Skin of body (tissue), 2 donors: ENCODE measurements around the gene PEAK3. TPM values are rescaled to one million over a fixed set of nuclear protein-coding genes. Genes with fewer than 3 reads are reported as not detected.

Source experiments
- DNase-seq: peaks from one replicate; lab custom pipeline; 2025; lab: John Stamatoyannopoulos, UW
- total RNA-seq: library from RNA; depleted of rRNA; stranded (reverse); fragments of >200 nt; gene quantifications from one replicate; pipeline ENCODE4 v1.2.3, GENCODE V29; 2014

PEAK3 gene
- total RNA-seq, 1 donor from 2014 or later, result 0.20 TPM

DNA sequence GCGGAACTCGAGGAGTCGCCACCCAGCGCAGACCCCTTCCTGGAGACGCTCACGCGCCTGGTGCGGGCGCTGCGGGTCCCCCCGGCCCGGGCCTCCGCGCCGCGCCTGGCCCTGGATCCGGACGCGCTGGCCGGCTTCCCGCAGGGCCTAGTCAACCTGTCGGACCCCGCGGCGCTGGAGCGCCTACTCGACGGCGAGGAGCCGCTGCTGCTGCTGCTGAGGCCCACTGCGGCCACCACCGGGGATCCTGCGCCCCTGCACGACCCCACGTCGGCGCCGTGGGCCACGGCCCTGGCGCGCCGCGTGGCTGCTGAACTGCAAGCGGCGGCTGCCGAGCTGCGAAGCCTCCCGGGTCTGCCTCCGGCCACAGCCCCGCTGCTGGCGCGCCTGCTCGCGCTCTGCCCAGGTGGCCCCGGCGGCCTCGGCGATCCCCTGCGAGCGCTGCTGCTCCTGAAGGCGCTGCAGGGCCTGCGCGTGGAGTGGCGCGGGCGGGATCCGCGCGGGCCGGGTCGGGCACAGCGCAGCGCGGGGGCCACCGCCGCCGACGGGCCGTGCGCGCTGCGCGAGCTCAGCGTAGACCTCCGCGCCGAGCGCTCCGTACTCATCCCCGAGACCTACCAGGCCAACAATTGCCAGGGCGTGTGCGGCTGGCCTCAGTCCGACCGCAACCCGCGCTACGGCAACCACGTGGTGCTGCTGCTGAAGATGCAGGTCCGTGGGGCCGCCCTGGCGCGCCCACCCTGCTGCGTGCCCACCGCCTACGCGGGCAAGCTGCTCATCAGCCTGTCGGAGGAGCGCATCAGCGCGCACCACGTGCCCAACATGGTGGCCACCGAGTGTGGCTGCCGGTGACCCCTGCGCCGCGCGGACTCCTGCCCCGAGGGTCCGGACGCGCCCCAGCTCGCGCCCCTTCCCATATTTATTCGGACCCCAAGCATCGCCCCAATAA lies 30.6 kb downstream of the PEAK3 start:
- DNase-seq, result no peak

DNA sequence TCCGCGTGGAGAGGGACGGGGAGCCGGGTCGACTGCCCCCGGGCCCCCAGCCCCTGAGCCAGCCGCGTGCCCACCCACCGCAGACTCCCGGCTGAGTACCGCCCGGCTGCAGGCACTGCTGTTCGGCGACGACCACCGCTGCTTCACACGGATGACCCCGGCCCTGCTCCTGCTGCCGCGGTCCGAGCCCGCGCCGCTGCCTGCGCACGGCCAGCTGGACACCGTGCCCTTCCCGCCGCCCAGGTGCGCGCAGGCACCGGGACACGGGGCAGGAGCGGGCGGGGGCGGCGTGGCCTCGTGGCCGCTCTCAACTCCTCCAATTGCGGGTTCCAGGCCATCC lies 31.2 kb downstream of the PEAK3 start:
- no peak for DNase-seq

DNA sequence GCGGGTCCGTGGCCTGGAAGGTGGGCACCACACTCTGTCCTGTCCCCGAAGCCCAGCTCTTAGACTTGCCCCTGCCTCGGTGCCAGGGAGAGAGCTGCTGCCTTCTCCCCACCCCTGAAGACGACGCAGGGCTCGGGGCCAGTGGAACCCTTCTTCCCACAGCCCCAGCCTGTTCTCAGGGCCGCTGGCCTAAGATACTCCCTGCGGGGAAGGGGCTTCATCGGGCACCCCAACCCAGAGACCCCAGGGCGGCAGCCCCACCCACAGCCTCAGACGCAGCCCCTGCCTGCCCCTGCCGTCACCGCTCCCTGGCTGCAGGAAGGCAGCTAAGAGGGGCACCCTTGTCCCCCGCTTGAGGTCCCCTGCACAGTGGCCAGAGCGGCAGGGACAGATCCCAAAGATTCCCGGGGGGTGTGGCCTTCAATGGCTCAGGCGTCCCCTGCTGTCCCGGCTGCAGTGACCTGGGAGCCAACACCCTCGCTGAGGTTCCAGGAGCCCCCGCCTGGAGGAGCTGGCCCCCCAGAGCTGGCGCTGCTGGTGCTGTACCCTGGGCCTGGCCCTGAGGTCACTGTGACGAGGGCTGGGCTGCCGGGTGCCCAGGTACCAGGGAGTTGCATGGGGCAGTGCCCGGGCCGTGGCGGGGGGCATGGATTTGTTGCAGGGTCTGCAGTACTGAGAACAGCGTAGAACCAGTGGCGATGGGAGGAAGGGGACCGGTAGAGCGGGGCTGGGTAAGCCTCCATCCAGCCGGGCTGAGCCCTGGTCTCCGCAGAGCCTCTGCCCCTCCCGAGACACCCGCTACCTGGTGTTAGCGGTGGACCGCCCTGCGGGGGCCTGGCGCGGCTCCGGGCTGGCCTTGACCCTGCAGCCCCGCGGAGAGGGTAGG lies 31.9 kb downstream of the PEAK3 start:
- no peak for DNase-seq

DNA sequence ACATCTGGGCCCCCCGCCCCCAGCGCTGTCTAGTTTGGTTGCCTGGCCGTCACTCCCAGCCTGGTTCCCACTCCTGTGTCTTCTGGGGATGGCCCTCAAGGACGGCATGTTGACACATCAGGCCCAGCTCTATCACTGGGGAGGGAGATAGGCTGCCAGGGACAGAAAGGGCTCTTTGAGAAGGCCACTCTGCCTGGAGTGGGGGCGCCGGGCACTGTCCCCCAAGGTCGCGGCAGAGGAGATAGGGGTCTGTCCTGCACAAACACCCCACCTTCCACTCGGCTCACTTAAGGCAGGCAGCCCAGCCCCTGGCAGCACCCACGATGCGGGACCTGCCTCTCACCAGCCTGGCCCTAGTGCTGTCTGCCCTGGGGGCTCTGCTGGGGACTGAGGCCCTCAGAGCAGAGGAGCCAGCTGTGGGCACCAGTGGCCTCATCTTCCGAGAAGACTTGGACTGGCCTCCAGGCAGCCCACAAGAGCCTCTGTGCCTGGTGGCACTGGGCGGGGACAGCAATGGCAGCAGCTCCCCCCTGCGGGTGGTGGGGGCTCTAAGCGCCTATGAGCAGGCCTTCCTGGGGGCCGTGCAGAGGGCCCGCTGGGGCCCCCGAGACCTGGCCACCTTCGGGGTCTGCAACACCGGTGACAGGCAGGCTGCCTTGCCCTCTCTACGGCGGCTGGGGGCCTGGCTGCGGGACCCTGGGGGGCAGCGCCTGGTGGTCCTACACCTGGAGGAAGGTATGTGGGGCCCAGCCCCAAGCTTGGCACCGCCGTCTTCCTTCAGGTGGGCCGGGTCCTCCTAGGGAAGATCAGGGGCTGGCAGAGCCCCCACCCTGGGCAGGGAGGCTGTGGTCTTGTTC lies 32.7 kb downstream of the PEAK3 start, which contains the start of gene AMH:
Gene AMH (plus strand): TSS at position 314 of the 857 bp plus-strand sequence. CDS start 10 bp downstream, at position 324.
- no peak for DNase-seq

DNA sequence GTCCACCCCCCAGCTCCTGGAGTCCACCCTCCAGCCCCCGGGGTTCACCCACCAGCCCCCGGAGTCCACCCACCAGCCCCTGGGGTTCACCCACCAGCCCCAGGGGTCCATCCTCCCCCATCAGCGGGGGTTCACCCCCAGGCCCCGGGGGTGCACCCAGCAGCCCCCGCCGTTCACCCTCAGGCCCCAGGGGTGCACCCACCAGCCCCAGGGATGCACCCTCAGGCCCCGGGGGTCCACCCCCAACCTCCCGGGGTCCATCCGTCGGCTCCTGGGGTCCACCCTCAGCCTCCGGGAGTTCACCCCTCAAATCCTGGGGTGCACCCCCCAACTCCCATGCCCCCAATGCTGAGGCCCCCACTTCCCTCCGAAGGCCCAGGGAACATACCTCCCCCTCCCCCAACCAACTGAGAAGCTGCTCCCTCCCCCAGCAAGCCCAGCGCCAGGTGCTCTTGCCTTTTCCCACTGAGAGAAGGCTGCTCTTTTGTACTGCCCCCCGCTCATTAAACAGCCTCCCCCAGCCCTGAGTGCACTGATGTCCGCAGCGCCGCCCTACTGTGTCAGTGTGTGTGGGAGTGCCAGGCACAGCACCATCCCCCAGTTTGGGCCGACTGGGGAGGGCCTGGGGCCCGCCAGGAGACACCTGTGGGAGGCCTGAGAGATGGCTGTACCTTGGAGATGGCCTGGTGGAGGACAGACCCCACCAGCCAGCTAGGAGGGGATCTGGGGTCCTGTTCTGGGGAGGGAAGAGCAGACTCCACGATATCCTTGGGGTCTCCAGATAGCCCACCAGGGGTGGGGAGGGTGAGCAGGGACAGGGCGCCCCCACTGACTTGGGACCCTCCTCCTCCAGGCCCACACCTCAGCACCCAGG lies 33.6 kb downstream of the PEAK3 start:
- no peak for DNase-seq

DNA sequence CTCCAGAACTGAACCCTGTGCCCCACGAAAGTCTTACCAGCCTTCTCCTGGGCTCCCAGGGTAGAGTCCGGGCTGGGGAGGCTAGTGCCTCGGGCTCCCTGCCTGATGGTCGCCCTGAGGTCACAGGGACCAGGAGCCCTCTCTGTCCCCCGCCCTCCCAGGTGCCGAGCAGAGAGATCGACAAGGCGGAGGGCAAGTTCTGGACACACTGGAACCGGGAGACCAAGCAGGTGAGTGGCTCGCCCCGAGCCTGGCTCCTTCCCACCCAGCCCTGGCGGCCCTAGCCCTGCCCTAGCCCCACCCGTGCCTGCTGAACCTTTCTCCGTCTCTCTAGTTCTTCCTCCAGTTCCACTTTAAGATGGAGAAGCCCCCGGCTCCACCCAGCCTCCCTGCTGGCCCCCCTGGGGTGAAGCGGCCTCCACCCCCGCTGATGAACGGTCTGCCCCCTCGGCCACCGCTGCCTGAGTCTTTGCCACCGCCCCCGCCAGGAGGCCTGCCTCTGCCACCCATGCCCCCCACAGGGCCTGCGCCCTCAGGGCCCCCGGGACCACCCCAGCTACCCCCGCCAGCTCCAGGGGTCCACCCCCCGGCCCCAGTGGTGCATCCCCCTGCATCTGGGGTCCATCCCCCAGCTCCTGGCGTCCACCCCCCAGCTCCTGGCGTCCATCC lies 34.4 kb downstream of the PEAK3 start:
- no peak for DNase-seq

DNA sequence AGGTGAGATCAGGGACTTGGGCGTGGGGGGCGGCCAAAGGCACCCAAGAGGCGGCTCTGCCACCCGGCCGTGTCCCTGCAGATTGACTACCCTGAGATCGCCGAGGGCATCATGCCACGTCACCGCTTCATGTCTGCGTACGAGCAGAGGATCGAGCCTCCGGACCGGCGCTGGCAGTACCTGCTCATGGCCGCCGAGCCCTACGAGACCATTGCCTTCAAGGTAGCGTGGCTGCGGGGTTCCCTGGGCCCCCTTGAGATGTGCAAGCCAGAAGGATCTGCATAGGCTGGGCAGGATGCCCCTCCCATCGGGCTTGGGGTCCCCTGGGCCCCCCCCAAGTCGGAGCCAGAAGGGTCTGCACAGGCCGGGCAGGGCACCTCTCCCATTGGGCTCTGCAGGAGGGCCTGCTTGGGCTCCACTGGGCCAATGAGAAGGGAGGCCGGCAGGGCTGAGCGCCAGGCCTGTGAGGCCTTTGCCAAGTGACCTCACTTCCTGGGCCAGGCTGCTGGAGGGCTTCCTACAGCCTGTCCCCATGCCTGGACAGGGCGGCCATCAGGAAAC lies 35.1 kb downstream of the PEAK3 start:
- DNase-seq, result no peak

DNA sequence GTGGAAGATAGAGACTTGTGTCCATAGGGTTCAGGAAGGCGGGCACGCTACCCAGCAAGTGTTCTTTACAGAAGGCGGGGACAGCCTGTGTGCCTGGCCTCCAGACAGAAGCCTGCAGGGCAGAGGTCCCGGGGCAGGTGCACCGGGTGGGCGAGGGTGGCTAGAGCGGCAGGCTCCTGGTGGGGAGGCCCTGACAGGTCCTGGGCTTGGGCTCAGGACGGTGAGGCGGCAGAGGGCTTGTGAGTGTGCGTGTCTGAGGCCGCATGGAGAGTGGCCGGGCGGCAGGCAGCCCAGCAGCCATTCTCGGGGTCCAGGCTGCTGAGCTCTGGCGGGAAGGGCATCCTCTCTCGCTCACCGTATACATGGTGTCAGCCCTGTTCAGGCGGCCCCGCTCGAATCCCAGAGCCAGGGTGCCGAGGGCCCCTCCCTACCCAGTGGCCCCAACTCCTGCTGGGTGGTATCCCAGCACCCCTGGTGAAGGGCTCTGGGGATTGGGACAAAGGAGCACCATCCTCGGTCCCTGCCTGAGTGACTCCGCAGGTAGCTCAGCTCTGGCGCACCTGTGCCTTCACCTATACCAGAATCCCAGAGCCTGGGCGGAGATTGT lies 35.9 kb downstream of the PEAK3 start:
- no peak for DNase-seq

DNA sequence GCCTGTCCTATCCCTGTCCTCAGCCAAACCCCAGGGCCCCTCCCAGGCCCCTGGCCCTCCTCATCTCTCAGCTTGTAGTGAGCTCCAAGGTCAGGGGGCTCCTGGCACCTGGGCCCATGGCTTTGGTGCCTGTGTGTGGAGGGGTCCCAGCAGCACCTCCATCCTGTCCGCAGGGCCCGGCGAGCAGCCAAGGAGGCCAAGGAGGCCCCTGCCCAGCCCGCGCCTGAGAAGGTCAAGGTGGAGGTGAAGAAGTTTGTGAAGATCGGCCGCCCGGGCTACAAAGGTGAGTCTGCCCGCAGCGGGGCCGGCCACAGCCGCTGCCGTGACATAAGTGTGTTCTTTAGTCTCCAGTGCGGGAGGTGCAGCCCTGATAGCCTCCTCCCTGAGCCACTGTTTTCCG lies 36.7 kb downstream of the PEAK3 start:
- DNase-seq, result no peak

DNA sequence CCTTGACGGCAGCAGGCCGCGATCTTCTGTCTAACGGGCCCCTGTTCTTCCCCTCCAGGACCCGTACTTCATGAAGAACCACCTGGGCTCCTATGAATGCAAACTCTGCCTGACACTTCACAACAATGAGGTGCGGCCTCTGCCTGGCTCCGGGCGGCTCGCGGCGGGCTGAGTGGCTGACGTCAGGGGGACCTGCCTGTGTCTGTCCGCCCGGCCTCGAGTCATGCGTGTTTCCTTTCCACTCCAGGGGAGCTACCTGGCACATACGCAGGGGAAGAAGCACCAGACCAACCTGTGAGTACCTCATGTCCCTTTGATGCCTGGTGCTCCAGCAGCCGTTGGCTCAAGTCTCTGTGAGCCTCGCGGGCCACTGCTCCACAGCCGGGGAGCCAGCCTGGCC lies 37.5 kb downstream of the PEAK3 start:
- no peak for DNase-seq

DNA sequence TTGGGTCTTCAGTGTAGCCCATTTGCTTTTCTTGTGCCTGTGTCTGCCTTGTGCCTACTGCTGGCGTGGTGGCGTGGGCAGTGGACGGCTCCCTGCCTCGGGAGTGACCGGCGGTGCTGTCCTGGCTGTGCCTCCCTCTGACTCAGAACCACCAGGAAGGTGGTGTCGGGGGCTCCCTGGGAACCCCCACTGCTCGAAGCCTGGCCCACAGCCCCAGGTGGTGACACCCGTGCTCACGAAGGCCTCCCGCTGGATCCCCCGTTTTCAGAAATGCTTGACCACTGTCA lies 37.9 kb downstream of the PEAK3 start:
- DNase-seq, result no peak

DNA sequence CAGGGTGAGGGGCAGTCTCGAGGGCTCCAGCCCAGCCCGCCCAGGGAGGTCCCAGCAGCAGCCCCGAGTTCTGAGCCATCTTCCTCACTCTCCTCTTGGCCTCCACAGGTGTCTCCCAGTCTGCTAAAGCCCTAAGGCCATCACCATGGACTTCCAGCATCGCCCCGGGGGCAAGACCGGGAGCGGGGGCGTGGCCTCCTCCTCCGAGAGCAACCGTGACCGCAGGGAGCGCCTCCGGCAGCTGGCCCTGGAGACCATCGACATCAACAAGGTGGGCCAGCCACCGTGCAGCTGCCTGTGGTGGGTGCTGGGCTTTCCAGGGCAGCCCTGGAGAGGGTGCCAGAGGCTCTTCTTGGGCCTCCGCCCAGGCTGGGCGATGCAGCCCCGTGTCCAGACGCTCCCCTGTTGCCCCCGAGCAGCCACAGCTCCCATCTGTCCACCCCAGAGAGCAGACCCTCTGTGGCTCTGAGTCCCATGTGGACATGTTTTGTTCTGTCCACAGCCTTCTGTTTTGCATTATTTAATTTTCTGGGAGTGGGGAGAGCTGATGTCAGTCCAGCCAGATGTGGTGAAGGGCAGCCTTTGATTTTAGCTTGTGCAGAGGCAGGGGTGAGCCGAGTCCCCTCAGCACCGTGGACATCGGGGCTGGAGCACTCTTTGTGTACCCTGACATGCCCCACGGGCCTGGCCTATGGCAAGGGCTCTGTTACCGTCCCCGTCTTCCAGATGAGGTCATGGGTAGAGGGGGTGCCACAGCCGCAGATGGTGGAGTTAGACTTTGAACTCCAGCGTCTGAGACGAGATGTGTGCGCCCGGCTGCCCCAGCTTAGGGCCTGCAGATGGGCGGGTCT lies 38.5 kb downstream of the PEAK3 start:
- DNase-seq, result no peak

DNA sequence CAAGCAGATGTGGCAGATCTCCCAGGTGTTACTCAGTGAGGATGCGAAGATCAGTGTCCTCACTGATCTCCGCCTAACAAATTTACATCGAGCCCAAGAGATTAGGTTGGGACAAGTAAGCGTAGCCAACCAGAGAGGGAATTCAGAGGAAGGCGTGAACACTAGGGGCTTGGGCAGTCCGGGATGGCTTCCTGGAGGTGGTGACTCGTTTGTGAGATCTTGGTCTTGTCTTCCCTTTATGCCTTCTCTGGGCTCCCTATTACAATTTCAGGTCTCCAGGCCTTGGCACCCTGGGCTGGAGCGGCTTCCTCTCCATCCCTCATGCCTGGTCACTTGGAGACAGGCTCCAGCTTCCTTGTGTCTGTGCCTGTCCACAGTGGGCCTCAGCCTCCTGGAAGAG lies 39.2 kb downstream of the PEAK3 start:
- DNase-seq, result no peak

DNA sequence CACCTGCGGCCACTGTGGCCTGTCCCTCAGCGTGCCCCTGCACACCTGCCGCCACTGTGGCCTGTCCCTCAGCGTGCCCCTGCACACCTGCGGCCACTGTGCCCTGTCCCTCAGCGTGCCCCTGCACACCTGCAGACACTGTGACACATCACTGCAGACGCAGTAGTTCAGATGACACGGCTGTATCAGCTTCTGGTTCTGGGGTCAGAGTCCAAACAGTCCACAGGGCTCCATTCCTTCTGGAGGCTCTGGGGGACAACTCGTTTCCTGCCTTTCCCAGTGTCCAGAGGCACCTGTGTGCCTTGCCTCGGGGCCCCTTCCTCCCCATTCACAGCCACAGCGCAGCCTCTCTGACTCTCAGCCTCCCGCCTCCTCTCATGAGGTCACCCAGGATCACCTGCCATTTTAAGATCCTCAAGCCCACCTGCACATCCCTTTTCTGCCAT lies 39.9 kb downstream of the PEAK3 start:
- no peak for DNase-seq

DNA sequence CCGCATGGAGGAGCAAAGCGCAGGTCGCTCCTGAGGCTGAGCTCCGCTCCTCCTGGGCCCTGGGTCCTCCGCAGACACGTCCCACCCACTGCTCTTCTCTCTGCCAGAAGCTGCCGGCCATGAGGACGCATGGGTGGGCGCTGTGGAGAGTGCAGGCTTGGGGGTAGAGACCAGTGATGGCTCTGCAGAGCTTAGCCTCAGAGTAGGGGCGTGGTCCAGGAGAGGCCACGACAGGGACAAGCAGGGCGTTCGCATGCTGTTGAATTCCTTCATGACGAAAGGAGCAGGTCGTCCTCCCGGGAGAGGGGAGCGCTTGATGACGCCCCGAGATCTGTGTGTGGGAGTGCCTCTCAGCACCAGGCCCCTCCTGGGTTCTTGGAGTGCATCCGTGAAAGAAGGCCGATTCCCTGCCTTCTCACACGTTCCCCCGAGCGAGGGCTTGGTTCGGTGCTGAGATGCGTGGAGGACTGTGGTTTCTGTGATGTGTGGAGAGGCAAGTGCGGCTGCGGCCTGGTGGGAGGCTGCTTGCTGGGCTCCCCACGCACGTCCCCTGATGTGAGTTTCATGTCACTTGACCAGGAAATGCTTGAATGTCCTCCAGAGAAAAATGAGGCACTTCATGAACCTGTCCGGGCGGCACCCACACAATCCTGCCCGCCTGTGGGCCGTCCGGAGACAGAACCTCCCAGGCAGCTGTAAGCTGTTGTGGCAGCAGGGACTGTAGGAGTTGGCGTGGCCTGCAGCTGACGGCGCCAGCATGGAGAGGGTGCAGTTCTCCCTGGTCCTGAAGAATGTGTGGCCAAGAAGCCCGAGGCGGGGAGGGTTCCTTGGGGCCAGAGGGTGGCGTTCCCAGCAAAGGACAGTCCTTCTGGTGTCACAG lies 40.9 kb downstream of the PEAK3 start:
- no peak for DNase-seq

DNA sequence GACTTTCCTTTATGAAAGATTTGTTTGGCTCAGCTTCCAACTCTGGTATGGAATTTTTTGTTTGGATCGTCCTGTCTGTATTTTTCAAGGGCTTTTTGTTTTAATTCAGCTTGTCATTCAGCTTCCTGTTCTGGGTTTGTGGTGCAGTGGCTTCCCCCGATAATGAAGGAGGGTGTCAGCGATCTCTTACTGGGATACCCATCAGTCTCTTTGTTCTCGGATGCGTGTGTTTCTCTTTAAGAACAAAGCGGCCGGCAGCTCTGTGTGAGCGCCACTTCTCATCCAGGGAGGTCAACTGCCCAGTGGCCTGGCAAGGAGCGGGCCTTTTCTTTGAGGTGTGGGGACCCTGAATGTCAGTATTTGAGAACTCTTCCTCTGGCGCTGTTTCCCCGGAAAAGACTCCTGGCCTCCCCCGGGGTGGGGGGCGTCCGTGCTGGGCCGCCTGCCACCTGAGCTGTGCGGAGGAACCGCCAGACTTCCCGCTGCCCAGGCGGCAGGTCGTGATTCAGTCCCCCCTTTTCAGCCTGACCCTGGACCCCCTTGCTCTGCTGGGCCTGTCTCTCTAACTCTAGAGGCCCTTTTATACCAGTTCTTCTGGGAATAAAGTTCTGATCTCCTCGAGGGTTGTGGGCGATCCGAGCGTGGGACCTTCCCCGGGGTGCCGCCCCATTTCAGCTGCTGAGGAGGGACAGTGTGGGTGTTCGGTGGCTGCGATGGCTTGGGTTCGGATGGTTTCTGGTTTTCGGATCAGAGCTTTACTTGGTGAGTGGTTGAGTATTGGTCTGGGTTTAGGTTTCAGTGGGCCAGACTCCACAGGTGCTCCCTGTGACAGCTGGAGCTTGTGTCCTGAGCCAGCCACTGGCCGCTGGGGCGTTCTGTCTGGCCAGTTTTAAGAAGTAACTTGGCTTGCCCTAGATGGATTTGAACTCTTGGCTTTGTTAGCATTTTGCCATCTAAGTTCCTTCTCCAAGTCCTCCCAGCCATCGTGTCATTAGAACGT lies 41.9 kb downstream of the PEAK3 start:
- DNase-seq, result no peak
